ENCODE measurements around the gene KDM2B. TPM values are rescaled to one million over a fixed set of nuclear protein-coding genes. Genes with fewer than 3 reads are reported as not detected.

KDM2B gene
- total RNA-seq, 2 experiments from 2014 or later: 76.1 to 76.6 TPM

GRCh38 chr12:121522971-121523370 lies 57.9 kb downstream of the KDM2B start:
- DNase-seq: no peak
- Mint-ChIP-seq H3K4me1 (ENCODE audit: low read depth) (peaks cover 4% of the 10 kb centered on the region), H3K27ac (no peak overlapping the region), H3K4me3 (no peak overlapping the region), H3K36me3 (ENCODE audit: low read depth) (peaks cover 10% of the 10 kb centered on the region), H3K9me3 (ENCODE audit: insufficient read depth) (no peaks in the 10 kb centered on the region), H3K27me3 (ENCODE audit: low read depth) (no peaks in the 10 kb centered on the region)
- ChIA-PET CTCF (no interaction called here), POLR2A (no interaction called here)
- ATAC-seq: no peak

GRCh38 chr12:121520586-121521086 lies 60.2 kb downstream of the KDM2B start:
- ChIA-PET POLR2A (no interaction called here), CTCF (no interaction called here)
- no peak for ATAC-seq
- Mint-ChIP-seq H3K9me3 (ENCODE audit: insufficient read depth) (no peaks in the 10 kb centered on the region), H3K36me3 (ENCODE audit: low read depth) (peaks cover 16% of the 10 kb centered on the region), H3K27me3 (ENCODE audit: low read depth) (no peaks in the 10 kb centered on the region), H3K4me1 (ENCODE audit: low read depth) (peaks cover 4% of the 10 kb centered on the region), H3K4me3 (no peak overlapping the region), H3K27ac (no peak overlapping the region)
- DNase-seq: no peak

GRCh38 chr12:121520119-121520518 lies 60.7 kb downstream of the KDM2B start:
- Mint-ChIP-seq H3K9me3 (ENCODE audit: insufficient read depth) (no peaks in the 10 kb centered on the region), H3K27ac (no peak overlapping the region), H3K36me3 (ENCODE audit: low read depth) (peaks cover 18% of the 10 kb centered on the region), H3K27me3 (ENCODE audit: low read depth) (no peaks in the 10 kb centered on the region), H3K4me1 (ENCODE audit: low read depth) (peaks cover 4% of the 10 kb centered on the region), H3K4me3 (no peak overlapping the region)
- CTCF ChIA-PET: no interaction called here
- ATAC-seq (no peak), DNase-seq (no peak)
- POLR2A ChIA-PET: no interaction called here

GRCh38 chr12:121519227-121519626 lies 61.6 kb downstream of the KDM2B start:
- DNase-seq (no peak), ATAC-seq (no peak)
- Mint-ChIP-seq H3K27me3 (ENCODE audit: low read depth) (no peaks in the 10 kb centered on the region), H3K4me3 (no peak overlapping the region), H3K9me3 (ENCODE audit: insufficient read depth) (no peaks in the 10 kb centered on the region), H3K4me1 (ENCODE audit: low read depth) (peaks cover 6% of the 10 kb centered on the region), H3K27ac (no peak overlapping the region), H3K36me3 (ENCODE audit: low read depth) (peaks cover 18% of the 10 kb centered on the region)
- CTCF ChIA-PET: no interaction called here
- POLR2A ChIA-PET: no interaction called here

GRCh38 chr12:121518656-121519055 lies 62.2 kb downstream of the KDM2B start:
- H3K27ac Mint-ChIP-seq: no peak overlapping the region
- peaks cover 9% of the 10 kb centered on the region for H3K4me1 Mint-ChIP-seq (ENCODE audit: low read depth)
- CTCF ChIA-PET: interaction anchor here (1.5 kb wide), 1 partner anchor 10 kb away, joined by 4 read pairs; no protein-coding TSS in a partner anchor

GRCh38 chr12:121516437-121517011 lies 64.3 kb downstream of the KDM2B start:
- POLR2A ChIA-PET: no interaction called here
- Mint-ChIP-seq H3K4me3 (no peak overlapping the region), H3K36me3 (ENCODE audit: low read depth) (peaks cover 20% of the 10 kb centered on the region), H3K9me3 (ENCODE audit: insufficient read depth) (no peaks in the 10 kb centered on the region), H3K4me1 (ENCODE audit: low read depth) (peaks cover 9% of the 10 kb centered on the region), H3K27ac (no peak overlapping the region), H3K27me3 (ENCODE audit: low read depth) (no peaks in the 10 kb centered on the region)
- CTCF ChIA-PET: no interaction called here
- ATAC-seq: no peak
- no peak for DNase-seq

More at GRCh38 chr12:121518656-121519055, 62.2 kb downstream of the KDM2B start:
- H3K27me3 Mint-ChIP-seq (ENCODE audit: low read depth): no peaks in the 10 kb centered on the region
- H3K9me3 Mint-ChIP-seq (ENCODE audit: insufficient read depth): no peaks in the 10 kb centered on the region
- POLR2A ChIA-PET: interaction anchor here (0.6 kb wide), 1 partner anchor 152 kb away, joined by 3 read pairs; no protein-coding TSS in a partner anchor
- H3K4me3 Mint-ChIP-seq: no peak overlapping the region
- H3K36me3 Mint-ChIP-seq (ENCODE audit: low read depth): peaks cover 18% of the 10 kb centered on the region
- DNase-seq (no peak), ATAC-seq (no peak)

GRCh38 chr12:121515615-121516014 lies 65.2 kb downstream of the KDM2B start:
- no peak overlapping the region for H3K27ac Mint-ChIP-seq
- no peak for DNase-seq
- POLR2A ChIA-PET: no interaction called here
- CTCF ChIA-PET: no interaction called here
- no peaks in the 10 kb centered on the region for H3K9me3 Mint-ChIP-seq (ENCODE audit: insufficient read depth)
- H3K36me3 Mint-ChIP-seq (ENCODE audit: low read depth): peaks cover 20% of the 10 kb centered on the region
- no peak for ATAC-seq
- peaks cover 9% of the 10 kb centered on the region for H3K4me1 Mint-ChIP-seq (ENCODE audit: low read depth)
- no peak overlapping the region for H3K4me3 Mint-ChIP-seq
- H3K27me3 Mint-ChIP-seq (ENCODE audit: low read depth): no peaks in the 10 kb centered on the region

GRCh38 chr12:121514184-121514742 lies 66.6 kb downstream of the KDM2B start:
- DNase-seq (no peak), ATAC-seq (peak; percentile 33)
- no peak overlapping the region for H3K4me3 Mint-ChIP-seq
- H3K36me3 Mint-ChIP-seq (ENCODE audit: low read depth): peaks cover 23% of the 10 kb centered on the region
- no peaks in the 10 kb centered on the region for H3K27me3 Mint-ChIP-seq (ENCODE audit: low read depth)
- no peaks in the 10 kb centered on the region for H3K9me3 Mint-ChIP-seq (ENCODE audit: insufficient read depth)
- H3K27ac Mint-ChIP-seq: peak overlapping the region; percentile 75
- POLR2A ChIA-PET: no interaction called here
- H3K4me1 Mint-ChIP-seq (ENCODE audit: low read depth): peaks cover 8% of the 10 kb centered on the region
- CTCF ChIA-PET: interaction anchor here (1.0 kb wide), 1 partner anchor 16 kb away, joined by 5 read pairs; no protein-coding TSS in a partner anchor

GRCh38 chr12:121513464-121514183 lies 67.2 kb downstream of the KDM2B start:
- H3K4me3 Mint-ChIP-seq: no peak overlapping the region
- DNase-seq: peak; percentile 26
- no peaks in the 10 kb centered on the region for H3K9me3 Mint-ChIP-seq (ENCODE audit: insufficient read depth)
- CTCF ChIA-PET: interaction anchor here (1.0 kb wide), 1 partner anchor 15 kb away, joined by 5 read pairs; no protein-coding TSS in a partner anchor
- H3K4me1 Mint-ChIP-seq (ENCODE audit: low read depth): peaks cover 6% of the 10 kb centered on the region
- POLR2A ChIA-PET: interaction anchor here (0.5 to 0.7 kb wide), 2 partner anchors 13 to 66 kb away, joined by 3 read pairs; no protein-coding TSS in a partner anchor
- ATAC-seq: peak; percentile 57
- H3K27me3 Mint-ChIP-seq (ENCODE audit: low read depth): no peaks in the 10 kb centered on the region
- H3K36me3 Mint-ChIP-seq (ENCODE audit: low read depth): peaks cover 16% of the 10 kb centered on the region
- H3K27ac Mint-ChIP-seq: peak overlapping the region; percentile 75

- POLR2A ChIA-PET: no interaction called here
- DNase-seq: no peak
- H3K4me1 Mint-ChIP-seq (ENCODE audit: low read depth): peaks cover 6% of the 10 kb centered on the region
- no peak for ATAC-seq
- no peak overlapping the region for H3K27ac Mint-ChIP-seq
- no peak overlapping the region for H3K4me3 Mint-ChIP-seq
- H3K9me3 Mint-ChIP-seq (ENCODE audit: insufficient read depth): no peaks in the 10 kb centered on the region
- H3K36me3 Mint-ChIP-seq (ENCODE audit: low read depth): peaks cover 19% of the 10 kb centered on the region
- H3K27me3 Mint-ChIP-seq (ENCODE audit: low read depth): no peaks in the 10 kb centered on the region
- CTCF ChIA-PET: no interaction called here
Observed at GRCh38 chr12:121512561-121512960, 68.3 kb downstream of the KDM2B start.

GRCh38 chr12:121511916-121512315 lies 68.9 kb downstream of the KDM2B start:
- POLR2A ChIA-PET: no interaction called here
- H3K27ac Mint-ChIP-seq: peak overlapping the region; percentile 10
- no peaks in the 10 kb centered on the region for H3K9me3 Mint-ChIP-seq (ENCODE audit: insufficient read depth)
- H3K4me3 Mint-ChIP-seq: no peak overlapping the region
- peaks cover 6% of the 10 kb centered on the region for H3K4me1 Mint-ChIP-seq (ENCODE audit: low read depth)
- H3K27me3 Mint-ChIP-seq (ENCODE audit: low read depth): no peaks in the 10 kb centered on the region
- DNase-seq (no peak), ATAC-seq (no peak)
- CTCF ChIA-PET: no interaction called here
- peaks cover 19% of the 10 kb centered on the region for H3K36me3 Mint-ChIP-seq (ENCODE audit: low read depth)

- Mint-ChIP-seq H3K4me1 (ENCODE audit: low read depth) (peaks cover 5% of the 10 kb centered on the region), H3K27me3 (ENCODE audit: low read depth) (no peaks in the 10 kb centered on the region), H3K36me3 (ENCODE audit: low read depth) (peaks cover 11% of the 10 kb centered on the region), H3K4me3 (no peak overlapping the region), H3K9me3 (ENCODE audit: insufficient read depth) (no peaks in the 10 kb centered on the region), H3K27ac (no peak overlapping the region)
- DNase-seq: no peak
- no peak for ATAC-seq
- POLR2A ChIA-PET: no interaction called here
- CTCF ChIA-PET: no interaction called here
Observed at GRCh38 chr12:121509339-121509738, 71.5 kb downstream of the KDM2B start.

Data from activated CD8-positive, alpha-beta T cell treated with anti-CD3 and anti-CD28 coated beads, Interleukin-2, amount 10 ng/mL, durations not matched to agents 7 days and 5 days (primary cell).